ENCODE measurements around the gene TSPAN6. TPM values are rescaled to one million over a fixed set of nuclear protein-coding genes. Genes with fewer than 3 reads are reported as not detected.

The TSPAN6 gene
- total RNA-seq, 2 experiments from 2014 or later = 1.1 to 1.9 TPM

GRCh38 chrX:100662170-100662569 lies 25.6 kb upstream of the TSPAN6 start:
- ChIA-PET CTCF (no interaction called here), POLR2A (no interaction called here)
- Histone ChIP-seq H3K4me1 (ENCODE audit: insufficient read depth, low read length) (no peaks in the 10 kb centered on the region), H3K36me3 (ENCODE audit: insufficient read depth, low read length) (no peaks in the 10 kb centered on the region), H3K4me3 (ENCODE audit: low read length) (no peak overlapping the region), H3K27ac (ENCODE audit: low read depth in 1 of 2, low read length in 2 of 2) (no peak overlapping the region), H3K9me3 (ENCODE audit: control insufficient read depth in 1 of 2, insufficient read depth in 1 of 2, low read length in 2 of 2) (no peaks in the 10 kb centered on the region), H3K27me3 (ENCODE audit: control insufficient read depth in 1 of 2, insufficient read depth in 2 of 2, low read length in 2 of 2) (peaks cover 3% of the 10 kb centered on the region in 2 experiments)
- Mint-ChIP-seq H3K36me3 (ENCODE audit: low read depth) (no peaks in the 10 kb centered on the region), H3K27me3 (peaks cover 14% of the 10 kb centered on the region), H3K4me3 (no peak overlapping the region), H3K4me1 (ENCODE audit: low read depth) (no peaks in the 10 kb centered on the region), H3K27ac (no peak overlapping the region), H3K9me3 (no peaks in the 10 kb centered on the region)
- TF ChIP-seq CTCF (IDR thresholded peaks at IDR 0.05) = no peak
- ATAC-seq (ENCODE audit: poor library complexity) = no peak
- intact Hi-C loops (cut with DNase I, micrococcal nuclease) = no loop called here
- no peak for DNase-seq

- no peaks in the 10 kb centered on the region for H3K9me3 ChIP-seq (ENCODE audit: control insufficient read depth in 1 of 2, insufficient read depth in 1 of 2, low read length in 2 of 2)
- Mint-ChIP-seq H3K27ac (no peak overlapping the region), H3K36me3 (ENCODE audit: low read depth) (no peaks in the 10 kb centered on the region), H3K4me1 (ENCODE audit: low read depth) (no peaks in the 10 kb centered on the region), H3K27me3 (peaks cover 14% of the 10 kb centered on the region), H3K9me3 (no peaks in the 10 kb centered on the region), H3K4me3 (no peak overlapping the region)
- no peaks in the 10 kb centered on the region for H3K4me1 ChIP-seq (ENCODE audit: insufficient read depth, low read length)
- H3K36me3 ChIP-seq (ENCODE audit: insufficient read depth, low read length) = no peaks in the 10 kb centered on the region
- no peak for DNase-seq
- no peak for ATAC-seq (ENCODE audit: poor library complexity)
- POLR2A ChIA-PET = no interaction called here
- TF ChIP-seq CTCF (IDR thresholded peaks at IDR 0.05) = no peak
- no peak overlapping the region for H3K4me3 ChIP-seq (ENCODE audit: low read length)
- H3K27me3 ChIP-seq (ENCODE audit: control insufficient read depth in 1 of 2, insufficient read depth in 2 of 2, low read length in 2 of 2) = peaks cover 0 to 3% of the 10 kb centered on the region in 2 experiments
- no peak overlapping the region for H3K27ac ChIP-seq (ENCODE audit: low read depth in 1 of 2, low read length in 2 of 2)
- intact Hi-C loops (cut with DNase I, micrococcal nuclease) = no loop called here
- CTCF ChIA-PET = no interaction called here
Measured at GRCh38 chrX:100659431-100660137, 23.0 kb upstream of the TSPAN6 start.

- intact Hi-C loops (cut with DNase I, micrococcal nuclease) = no loop called here
- ATAC-seq (ENCODE audit: poor library complexity) (no peak), DNase-seq (no peak)
- peaks cover 0 to 3% of the 10 kb centered on the region in 2 experiments for H3K27me3 ChIP-seq (ENCODE audit: control insufficient read depth in 1 of 2, insufficient read depth in 2 of 2, low read length in 2 of 2)
- TF ChIP-seq CTCF (IDR thresholded peaks at IDR 0.05) = no peak
- no peak overlapping the region for H3K4me3 Mint-ChIP-seq
- H3K36me3 Mint-ChIP-seq (ENCODE audit: low read depth) = no peaks in the 10 kb centered on the region
- peaks cover 14% of the 10 kb centered on the region for H3K27me3 Mint-ChIP-seq
- ChIA-PET POLR2A (no interaction called here), CTCF (no interaction called here)
- no peaks in the 10 kb centered on the region for H3K4me1 ChIP-seq (ENCODE audit: insufficient read depth, low read length)
- no peaks in the 10 kb centered on the region for H3K4me1 Mint-ChIP-seq (ENCODE audit: low read depth)
- H3K4me3 ChIP-seq (ENCODE audit: low read length) = no peak overlapping the region
- H3K9me3 Mint-ChIP-seq = no peaks in the 10 kb centered on the region
- no peaks in the 10 kb centered on the region for H3K9me3 ChIP-seq (ENCODE audit: control insufficient read depth in 1 of 2, insufficient read depth in 1 of 2, low read length in 2 of 2)
- H3K36me3 ChIP-seq (ENCODE audit: insufficient read depth, low read length) = no peaks in the 10 kb centered on the region
- H3K27ac Mint-ChIP-seq = no peak overlapping the region
- H3K27ac ChIP-seq (ENCODE audit: low read depth in 1 of 2, low read length in 2 of 2) = no peak overlapping the region
Measured at GRCh38 chrX:100658941-100659381, 22.4 kb upstream of the TSPAN6 start.
